ENCODE data around the gene ACSS3.

GRCh38 chr12:81255456-81255855 is 177.6 kb downstream of the ACSS3 start:
- TF ChIP-seq, protein P1, sequence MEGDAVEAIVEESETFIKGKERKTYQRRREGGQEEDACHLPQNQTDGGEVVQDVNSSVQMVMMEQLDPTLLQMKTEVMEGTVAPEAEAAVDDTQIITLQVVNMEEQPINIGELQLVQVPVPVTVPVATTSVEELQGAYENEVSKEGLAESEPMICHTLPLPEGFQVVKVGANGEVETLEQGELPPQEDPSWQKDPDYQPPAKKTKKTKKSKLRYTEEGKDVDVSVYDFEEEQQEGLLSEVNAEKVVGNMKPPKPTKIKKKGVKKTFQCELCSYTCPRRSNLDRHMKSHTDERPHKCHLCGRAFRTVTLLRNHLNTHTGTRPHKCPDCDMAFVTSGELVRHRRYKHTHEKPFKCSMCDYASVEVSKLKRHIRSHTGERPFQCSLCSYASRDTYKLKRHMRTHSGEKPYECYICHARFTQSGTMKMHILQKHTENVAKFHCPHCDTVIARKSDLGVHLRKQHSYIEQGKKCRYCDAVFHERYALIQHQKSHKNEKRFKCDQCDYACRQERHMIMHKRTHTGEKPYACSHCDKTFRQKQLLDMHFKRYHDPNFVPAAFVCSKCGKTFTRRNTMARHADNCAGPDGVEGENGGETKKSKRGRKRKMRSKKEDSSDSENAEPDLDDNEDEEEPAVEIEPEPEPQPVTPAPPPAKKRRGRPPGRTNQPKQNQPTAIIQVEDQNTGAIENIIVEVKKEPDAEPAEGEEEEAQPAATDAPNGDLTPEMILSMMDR (IDR thresholded peaks at IDR 0.05; ENCODE audit: low read depth, low read length) = no peak
- no peak for TF ChIP-seq EZH2phosphoT487 (IDR thresholded peaks at IDR 0.05; ENCODE audit: low read depth)

Data from OCI-LY3 (cell line).